T-helper 2 cell treated with Interferon-gamma antibody and Interleukin-4, amounts not matched to agents 100 ng/mL and 5 ng/mL, for 36 hours (primary cell): ENCODE results near the gene TPST2. TPM values are rescaled to one million over a fixed set of nuclear protein-coding genes. Genes with fewer than 3 reads are reported as not detected.

Experiments
- intact Hi-C: fragments of 100-400 bp; cut with micrococcal nuclease; formaldehyde crosslinking; loops from one replicate; pipeline ENCODE4 v1.15.1; 2023
- total RNA-seq: library from RNA; stranded (reverse); gene quantifications from 2 replicates; pipeline ENCODE4 v1.2.3, GENCODE V29; 2022

Gene TPST2
- total RNA-seq, 1 donor from 2014 or later = 19.3 TPM

GRCh38 chr22:26610996-26611395 lies 21.1 kb upstream of the TPST2 start:
- intact Hi-C loops = no loop called here

DNA sequence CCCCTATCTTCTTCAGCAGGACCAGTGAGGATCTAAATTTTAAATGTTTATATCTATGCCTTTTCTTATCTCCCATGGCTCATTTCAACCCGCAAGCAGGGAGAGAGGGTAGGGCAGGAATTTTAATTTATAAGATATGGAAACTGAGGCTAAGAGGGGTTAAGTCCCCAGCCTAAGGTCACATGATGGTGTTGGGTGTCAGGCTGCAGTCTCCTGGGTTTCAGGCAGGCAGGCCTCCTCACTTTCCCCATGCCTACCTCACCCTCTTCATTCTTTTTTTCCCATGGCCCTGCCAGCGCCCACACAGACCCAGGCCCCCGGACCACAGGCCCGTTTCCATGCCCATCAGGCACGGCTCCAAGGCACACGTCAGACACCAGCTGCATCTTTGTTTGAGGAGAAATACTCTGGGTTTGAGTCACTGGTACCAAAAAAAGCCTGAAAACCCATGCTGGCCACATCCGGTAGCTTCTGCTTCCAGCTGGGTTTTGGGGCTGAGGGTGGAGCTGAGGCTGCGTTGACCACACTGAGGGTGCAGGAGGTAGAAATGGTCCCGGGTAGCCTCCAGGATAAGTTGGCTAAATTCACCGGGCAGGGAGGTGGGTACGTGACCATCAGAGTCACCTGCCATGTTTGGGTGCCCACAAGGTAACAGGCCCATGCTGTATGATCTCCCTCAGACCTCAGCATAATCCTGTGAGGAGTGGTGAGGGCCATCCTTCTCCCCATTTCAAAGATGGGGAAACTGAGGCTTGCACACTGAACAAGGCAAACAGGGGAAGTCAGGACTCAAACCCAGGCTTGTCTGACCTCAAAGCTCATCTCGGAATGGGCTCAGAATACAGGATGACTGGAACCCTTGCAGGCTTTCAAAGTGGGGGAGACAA lies 20.4 kb upstream of the TPST2 start:
- intact Hi-C loops = no loop called here

- intact Hi-C loops = no loop called here
These were observed 19.4 kb upstream of the TPST2 start for GRCh38 chr22:26609287-26609686.

DNA sequence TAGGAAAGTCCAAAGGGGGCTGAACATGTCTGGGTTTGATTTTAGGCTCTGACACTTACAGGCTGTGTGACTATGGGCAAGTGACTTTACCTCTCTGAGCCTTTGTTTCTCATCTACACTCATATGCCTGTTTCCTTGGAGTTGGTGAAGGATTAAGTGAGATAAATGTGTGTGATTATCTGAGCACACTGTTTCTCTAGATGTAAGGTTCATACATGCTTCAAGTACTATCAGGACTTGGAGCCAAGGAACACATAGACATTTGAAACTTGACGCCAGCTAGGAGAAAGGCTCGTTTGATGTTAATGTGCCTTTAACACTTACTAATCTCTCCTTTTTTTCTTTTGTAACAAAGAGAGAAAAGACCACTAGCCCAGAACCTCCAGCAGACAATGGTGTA lies 18.2 kb upstream of the TPST2 start:
- intact Hi-C loops = no loop called here

DNA sequence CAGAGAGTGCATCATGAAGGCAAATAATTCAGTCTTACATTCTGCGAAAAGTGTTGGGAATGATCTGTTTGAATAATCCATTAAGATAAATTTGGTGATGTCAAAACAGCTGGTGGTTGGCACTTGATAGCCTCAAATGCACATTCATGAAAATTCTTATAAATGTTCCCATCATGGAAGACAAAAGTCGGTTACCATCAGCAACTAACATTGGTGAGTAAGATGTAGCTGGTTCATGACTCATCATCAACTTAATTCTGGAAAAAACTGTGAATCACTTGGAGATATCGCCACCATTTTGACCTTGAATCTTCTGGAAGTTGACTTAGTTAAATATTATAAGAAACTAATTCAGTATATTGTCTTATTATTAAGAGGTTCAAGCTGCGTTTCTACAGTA lies 16.7 kb upstream of the TPST2 start:
- intact Hi-C loops = no loop called here

DNA sequence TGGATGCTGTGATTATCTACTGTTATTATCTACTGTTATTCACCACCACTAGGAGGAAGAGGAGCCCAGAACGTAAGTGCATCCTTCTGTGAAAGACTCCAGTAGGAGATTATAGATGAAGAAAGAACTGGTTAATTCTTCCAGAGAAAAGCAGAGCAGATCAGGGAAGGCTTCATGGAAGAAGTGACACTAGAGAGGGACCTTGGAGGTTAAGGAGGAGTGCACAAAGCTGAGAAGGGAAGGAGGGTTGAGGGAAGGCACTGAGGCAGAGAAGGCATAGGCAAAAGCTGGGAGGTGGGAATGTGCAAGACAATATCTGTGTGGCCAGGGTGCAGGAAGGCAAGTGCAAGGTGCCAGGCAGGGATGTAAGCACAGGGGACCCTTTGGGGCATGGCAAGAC lies 14.4 kb upstream of the TPST2 start:
- intact Hi-C loops = no loop called here

GRCh38 chr22:26602127-26602526 lies 12.2 kb upstream of the TPST2 start:
- intact Hi-C loops = no loop called here

GRCh38 chr22:26601726-26602125 lies 11.8 kb upstream of the TPST2 start:
- intact Hi-C loops = no loop called here

- intact Hi-C loops = no loop called here
These were observed 9.6 kb upstream of the TPST2 start for GRCh38 chr22:26599505-26599904.

GRCh38 chr22:26597480-26597879 lies 7.5 kb upstream of the TPST2 start:
- intact Hi-C loops = no loop called here

- intact Hi-C loops = no loop called here
These were observed 7.1 kb upstream of the TPST2 start for GRCh38 chr22:26597026-26597425.

- intact Hi-C loops = loop anchor here (5.0 kb wide), 1 partner anchor 81 kb away; the partner anchor contains the start of gene TFIP11
These were observed 3.8 kb upstream of the TPST2 start for GRCh38 chr22:26593763-26594162.

GRCh38 chr22:26592421-26592891 lies 2.5 kb upstream of the TPST2 start:
- intact Hi-C loops = loop anchor here (5.0 kb wide), 1 partner anchor 80 kb away; the partner anchor contains the start of gene TFIP11

- intact Hi-C loops = no loop called here
These were observed 526 bp downstream of the TPST2 start for GRCh38 chr22:26589367-26589844.

GRCh38 chr22:26588729-26589366 lies 1.1 kb downstream of the TPST2 start:
- intact Hi-C loops = no loop called here

- intact Hi-C loops = no loop called here
These were observed 1.8 kb downstream of the TPST2 start for GRCh38 chr22:26587991-26588613.

DNA sequence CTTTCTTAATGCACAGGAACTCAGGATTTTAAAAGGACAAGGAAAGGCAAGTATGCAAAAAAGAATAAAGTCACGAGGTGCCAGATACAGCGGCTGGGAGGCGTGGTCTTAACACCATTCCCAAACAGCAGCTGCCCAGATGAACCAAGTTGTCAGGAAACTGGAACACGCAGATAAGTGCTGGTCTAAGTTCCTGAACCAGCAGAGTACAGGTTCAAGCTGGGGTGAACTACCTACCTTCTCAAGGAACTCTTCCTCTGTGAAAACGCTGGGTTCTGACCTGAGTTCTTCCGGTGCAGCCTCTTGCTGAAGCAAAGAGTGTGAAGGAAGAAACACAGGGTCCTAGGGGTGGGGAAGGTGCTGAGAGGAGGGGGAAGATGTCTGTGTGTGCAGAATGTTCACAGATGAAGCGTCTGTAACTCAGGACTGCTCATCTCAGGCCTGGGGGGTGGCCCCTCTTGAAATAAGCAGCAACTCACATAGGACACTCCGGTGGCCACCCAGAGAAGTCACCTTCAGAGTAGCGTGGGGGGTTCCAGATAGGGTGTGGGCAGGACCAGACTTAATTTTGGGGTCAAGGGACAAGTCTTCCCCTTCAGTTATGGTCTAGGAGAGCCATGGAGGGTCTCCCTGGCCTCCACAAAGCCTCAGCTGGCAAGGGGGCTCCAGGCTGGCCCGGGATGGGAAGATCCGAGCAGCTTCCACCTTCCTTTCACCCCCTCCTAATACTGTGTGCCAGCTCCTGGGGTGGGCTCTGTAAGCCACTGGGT lies 3.2 kb downstream of the TPST2 start:
- intact Hi-C loops = no loop called here

DNA sequence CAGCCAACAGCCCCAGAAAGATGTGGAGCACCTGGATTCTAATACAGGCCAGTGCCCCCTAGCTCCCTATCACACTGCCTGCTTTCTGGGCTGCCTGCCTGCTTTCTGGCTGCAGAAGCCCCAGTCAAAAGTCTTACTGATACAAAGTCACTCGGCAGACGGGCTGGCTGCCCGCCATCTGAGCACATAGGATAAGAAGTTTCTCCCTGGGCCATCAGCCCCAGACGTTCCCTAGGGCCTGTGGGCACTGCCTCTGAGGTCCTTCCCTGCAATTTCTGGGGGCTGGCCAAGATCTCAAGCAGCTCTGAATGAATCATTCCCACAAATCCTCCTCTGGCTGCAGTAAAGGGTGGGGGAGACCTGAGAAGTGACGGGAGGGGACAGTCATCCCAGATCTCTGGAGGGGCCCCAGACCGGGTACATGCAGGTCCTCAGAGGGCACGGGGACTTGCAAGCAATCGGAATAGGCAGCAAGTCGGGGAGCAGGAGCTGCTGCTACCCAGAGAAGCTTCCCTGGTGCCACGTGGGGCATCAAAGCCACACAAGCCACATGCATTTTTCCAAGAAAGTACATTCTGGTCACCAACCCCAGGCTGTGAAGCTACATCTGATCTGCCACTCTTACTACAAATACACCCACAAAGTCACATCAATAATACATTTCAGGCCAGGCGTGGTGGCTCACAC lies 4.7 kb downstream of the TPST2 start:
- intact Hi-C loops = no loop called here

DNA sequence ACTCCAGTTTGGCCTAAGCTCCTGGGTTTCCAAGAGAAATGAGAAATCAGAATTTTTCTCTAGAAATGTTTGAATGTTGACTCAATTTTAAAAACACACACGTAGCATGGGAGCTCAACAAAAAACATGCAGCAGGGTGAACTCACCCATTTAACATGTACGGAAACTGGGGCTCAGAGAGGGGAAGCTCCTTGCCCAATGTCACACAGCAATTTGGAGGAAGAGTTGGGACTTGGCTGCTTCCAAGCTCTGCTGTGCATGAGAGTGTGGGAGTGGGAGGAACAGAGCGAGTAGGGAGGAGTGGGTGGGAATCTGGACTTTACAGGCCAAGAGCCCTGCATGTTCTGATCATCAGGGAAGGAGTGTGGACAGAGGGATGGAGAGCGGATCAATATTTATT lies 5.9 kb downstream of the TPST2 start:
- intact Hi-C loops = no loop called here

- intact Hi-C loops = no loop called here
These were observed 8.2 kb downstream of the TPST2 start for GRCh38 chr22:26581633-26582168.
